ENCODE measurements around the gene IMMT. TPM values are rescaled to one million over a fixed set of nuclear protein-coding genes. Genes with fewer than 3 reads are reported as not detected.
A peak's percentile ranks its signal among the peaks of the same experiment; 100 is the strongest.

The IMMT gene
- total and polyA plus RNA-seq, 9 of the 15 experiments (the other 6 are each of a cell fraction or from before 2014, with no cell fraction given) = 119 to 294 (median 140) TPM

DNA sequence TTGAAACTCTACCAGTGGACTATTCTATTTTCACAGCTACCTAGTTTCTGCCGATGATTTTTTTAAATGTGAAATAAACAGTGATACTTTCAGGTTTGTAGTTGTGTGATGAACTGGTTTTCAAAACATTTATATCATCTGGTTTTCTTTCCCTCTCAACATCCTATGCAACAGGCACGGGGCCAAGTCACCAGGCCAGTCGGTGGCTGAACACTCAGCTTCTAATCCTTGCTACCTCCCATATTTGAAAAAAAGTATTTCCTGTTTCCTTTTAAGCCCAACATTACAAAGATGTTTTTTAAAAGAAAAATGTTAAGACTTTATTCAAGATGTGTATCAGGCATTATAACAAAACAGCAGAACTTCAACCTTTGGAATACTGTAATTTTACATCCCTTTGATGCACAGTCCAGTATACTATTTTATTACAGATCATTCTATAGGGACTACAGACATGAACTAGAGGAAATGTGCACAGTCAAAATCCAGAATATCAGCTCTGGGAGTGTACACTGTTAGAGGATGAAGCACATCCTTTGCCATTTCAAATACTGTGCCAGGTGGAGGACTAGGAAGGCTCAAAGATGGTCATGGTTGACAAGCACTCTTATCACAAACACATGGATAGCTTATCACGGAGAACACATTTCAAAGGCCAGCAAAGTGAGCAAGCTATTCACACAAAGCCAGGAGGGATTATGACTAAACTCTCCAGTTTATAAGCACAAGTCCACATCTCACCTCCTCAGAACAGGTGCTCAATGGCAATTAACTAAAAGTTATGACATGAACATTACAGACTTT lies 18.6 kb upstream of the IMMT start (continued):
- TF ChIP-seq MAZ (CRISPR knock-in tag; conservative IDR thresholded peaks at IDR 0.05 in 1 of 2, IDR thresholded peaks at IDR 0.05 in 1 of 2) (peak in 1 of 2 experiments; percentile 39; a peak in 1 of 4 replicates), CHCHD3 (CRISPR knock-in tag; IDR thresholded peaks at IDR 0.05) (no peak), ZNF584 (CRISPR knock-in tag; IDR thresholded peaks at IDR 0.05; ENCODE audit: low read depth) (peak; percentile 45; the same call in 1 of the 2 replicates), HEY1 (CRISPR knock-in tag; IDR thresholded peaks at IDR 0.05; ENCODE audit: borderline replicate concordance) (peak; percentile 67; the same call in 1 of the 2 replicates), MYC (IDR thresholded peaks at IDR 0.05; ENCODE audit: low read depth, low read length) (peak; percentile 78), MYC (CRISPR knock-in tag; IDR thresholded peaks at IDR 0.05; ENCODE audit: borderline replicate concordance, low read depth) (no peak), HDAC6 (IDR thresholded peaks at IDR 0.05; ENCODE audit: low read depth, low read length) (no peak), U2AF2 (optimal IDR thresholded peaks at IDR 0.05; ENCODE audit: low read depth, low read length) (no peak), CC2D1A (IDR thresholded peaks at IDR 0.05) (peak; percentile 91), GATAD2B (IDR thresholded peaks at IDR 0.05; ENCODE audit: borderline replicate concordance) (peak; percentile 82; the same call in 1 of the 2 replicates), TCF7 (IDR thresholded peaks at IDR 0.05; ENCODE audit: borderline replicate concordance) (peak; percentile 61; the same call in 1 of the 2 replicates)
- TF ChIP-seq, protein P1, sequence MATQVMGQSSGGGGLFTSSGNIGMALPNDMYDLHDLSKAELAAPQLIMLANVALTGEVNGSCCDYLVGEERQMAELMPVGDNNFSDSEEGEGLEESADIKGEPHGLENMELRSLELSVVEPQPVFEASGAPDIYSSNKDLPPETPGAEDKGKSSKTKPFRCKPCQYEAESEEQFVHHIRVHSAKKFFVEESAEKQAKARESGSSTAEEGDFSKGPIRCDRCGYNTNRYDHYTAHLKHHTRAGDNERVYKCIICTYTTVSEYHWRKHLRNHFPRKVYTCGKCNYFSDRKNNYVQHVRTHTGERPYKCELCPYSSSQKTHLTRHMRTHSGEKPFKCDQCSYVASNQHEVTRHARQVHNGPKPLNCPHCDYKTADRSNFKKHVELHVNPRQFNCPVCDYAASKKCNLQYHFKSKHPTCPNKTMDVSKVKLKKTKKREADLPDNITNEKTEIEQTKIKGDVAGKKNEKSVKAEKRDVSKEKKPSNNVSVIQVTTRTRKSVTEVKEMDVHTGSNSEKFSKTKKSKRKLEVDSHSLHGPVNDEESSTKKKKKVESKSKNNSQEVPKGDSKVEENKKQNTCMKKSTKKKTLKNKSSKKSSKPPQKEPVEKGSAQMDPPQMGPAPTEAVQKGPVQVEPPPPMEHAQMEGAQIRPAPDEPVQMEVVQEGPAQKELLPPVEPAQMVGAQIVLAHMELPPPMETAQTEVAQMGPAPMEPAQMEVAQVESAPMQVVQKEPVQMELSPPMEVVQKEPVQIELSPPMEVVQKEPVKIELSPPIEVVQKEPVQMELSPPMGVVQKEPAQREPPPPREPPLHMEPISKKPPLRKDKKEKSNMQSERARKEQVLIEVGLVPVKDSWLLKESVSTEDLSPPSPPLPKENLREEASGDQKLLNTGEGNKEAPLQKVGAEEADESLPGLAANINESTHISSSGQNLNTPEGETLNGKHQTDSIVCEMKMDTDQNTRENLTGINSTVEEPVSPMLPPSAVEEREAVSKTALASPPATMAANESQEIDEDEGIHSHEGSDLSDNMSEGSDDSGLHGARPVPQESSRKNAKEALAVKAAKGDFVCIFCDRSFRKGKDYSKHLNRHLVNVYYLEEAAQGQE (IDR thresholded peaks at IDR 0.05; ENCODE audit: borderline replicate concordance) = peak; percentile 21; the same call in 1 of the 2 replicates
- TF ChIP-seq, protein P1 (CRISPR knock-in tag; IDR thresholded peaks at IDR 0.05; ENCODE audit: low read depth) = no peak
- TF ChIP-seq, protein P2, sequence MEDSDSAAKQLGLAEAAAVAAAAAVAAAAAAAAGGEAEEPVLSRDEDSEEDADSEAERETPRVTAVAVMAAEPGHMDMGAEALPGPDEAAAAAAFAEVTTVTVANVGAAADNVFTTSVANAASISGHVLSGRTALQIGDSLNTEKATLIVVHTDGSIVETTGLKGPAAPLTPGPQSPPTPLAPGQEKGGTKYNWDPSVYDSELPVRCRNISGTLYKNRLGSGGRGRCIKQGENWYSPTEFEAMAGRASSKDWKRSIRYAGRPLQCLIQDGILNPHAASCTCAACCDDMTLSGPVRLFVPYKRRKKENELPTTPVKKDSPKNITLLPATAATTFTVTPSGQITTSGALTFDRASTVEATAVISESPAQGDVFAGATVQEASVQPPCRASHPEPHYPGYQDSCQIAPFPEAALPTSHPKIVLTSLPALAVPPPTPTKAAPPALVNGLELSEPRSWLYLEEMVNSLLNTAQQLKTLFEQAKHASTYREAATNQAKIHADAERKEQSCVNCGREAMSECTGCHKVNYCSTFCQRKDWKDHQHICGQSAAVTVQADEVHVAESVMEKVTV (CRISPR knock-in tag; IDR thresholded peaks at IDR 0.05) = 0 out of 2 replicates have a peak, but pooled peaks have one; percentile 12
- TF ChIP-seq, protein P3, sequence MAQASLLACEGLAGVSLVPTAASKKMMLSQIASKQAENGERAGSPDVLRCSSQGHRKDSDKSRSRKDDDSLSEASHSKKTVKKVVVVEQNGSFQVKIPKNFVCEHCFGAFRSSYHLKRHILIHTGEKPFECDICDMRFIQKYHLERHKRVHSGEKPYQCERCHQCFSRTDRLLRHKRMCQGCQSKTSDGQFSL (CRISPR knock-in tag; IDR thresholded peaks at IDR 0.05) = no peak
- TF ChIP-seq, protein P3 (tag; IDR thresholded peaks at IDR 0.05) = no peak

Measured in K562 (cell line).